CD4-positive, alpha-beta T cell treated with Interleukin-17A for 4 hours (primary cell): ENCODE results near the gene STX8.

Experiments used
- DNase-seq: peaks from one replicate; pipeline ENCODE4 v3.0.0-alpha.2; 2020; ENCODE audit warnings: mixed read lengths

Gene STX8

DNA sequence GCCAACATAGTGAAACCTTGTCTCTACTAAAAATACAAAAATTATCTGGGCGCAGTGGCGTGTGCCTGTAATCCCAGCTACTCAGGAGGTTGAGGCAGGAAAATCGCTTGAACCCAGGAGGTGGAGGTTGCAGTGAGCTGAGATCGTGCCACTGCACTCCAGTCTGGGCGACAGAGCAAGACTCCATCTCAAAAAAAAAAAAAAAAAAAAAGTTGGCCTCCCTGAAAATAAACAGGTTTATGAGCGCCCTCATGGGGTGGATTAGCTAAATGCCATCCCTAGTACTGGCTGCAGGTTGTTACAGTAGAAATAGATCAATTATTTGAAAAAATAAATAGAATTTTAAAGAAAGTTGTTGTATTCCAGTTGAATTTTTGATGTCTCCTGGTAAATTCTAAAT, 20.9 kb downstream of the STX8 start:
- peak; percentile 48 for DNase-seq

DNA sequence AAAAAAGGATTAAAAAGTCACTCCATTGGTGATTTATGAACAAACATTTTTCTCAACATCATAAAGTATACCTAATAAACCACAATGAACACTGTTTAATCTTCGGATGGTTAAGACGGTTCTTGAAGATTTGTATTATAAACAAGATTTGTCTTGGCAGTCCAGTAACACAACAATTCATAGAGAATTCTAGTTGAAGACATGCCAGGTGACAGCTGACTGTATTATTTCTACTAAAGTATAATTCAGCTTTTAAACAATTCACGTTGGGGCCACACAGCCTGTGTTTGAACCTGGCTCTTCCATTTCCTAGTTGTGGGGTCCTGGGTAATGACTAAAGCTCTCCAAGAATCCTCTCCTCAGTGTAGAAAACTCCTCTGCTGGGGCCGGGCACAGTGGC, 22.0 kb downstream of the STX8 start:
- DNase-seq = no peak

- no peak for DNase-seq
Measured at GRCh38 chr17:9553181-9553580, 22.4 kb downstream of the STX8 start.

DNA sequence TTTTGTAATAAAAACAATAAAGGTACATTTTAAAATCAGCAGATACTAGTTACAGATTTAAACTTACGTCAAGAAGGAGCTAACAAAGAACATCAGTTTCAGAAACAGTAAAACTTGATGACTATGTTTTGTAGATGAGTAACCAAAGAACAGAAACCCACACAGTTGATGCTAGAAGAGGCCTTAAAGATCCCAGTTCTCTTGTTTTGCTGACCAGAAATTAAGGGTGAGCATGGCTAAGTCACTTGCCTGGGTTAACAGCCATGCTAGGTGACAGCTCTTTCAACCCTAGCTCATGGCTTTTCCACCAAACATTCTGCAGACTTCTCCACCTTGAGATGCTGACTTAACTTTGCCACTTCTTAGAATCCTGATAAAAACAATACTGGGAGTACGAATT, 26.4 kb downstream of the STX8 start:
- DNase-seq = no peak

DNA sequence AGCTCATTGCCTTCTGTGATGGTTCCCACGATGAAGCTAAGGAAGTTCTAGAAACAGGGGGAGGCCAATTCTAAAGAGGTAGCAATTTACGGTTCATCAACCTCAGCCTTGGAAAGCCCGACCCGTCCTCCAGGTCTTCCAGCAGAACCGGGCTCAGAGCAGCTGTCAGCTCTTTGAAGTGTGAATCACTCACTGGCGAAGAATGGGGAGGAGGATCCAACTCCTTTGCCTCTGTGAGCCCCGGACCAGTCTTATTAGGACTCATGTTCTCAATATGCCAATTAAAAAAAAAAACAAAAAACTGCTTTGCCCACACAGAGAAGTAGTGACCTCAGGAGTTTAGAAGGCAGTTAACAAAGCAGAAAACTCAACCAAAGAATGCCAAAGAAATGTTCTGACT, 31.4 kb downstream of the STX8 start:
- DNase-seq = no peak

DNA sequence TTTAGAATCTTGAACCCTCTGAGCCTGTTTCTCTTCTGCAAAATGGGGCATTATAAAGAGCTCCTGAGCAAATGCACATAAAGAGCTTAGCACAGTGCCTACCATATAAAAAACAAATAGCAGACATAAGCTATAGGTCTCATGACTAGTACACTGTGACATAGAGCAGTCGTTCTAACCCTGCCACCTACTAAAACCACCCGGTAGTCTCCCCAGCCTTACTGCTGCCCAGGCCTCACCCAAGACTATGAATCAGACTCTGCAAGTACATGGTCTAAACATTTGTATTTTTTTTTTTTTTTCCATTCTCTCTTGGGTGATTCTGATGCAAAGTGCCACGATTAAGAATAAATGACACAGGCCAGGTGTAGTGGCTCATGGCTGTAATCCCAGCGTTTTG, 33.9 kb downstream of the STX8 start:
- no peak for DNase-seq

GRCh38 chr17:9538626-9539025, 37.0 kb downstream of the STX8 start:
- DNase-seq = no peak

GRCh38 chr17:9537177-9537776, 38.3 kb downstream of the STX8 start:
- no peak for DNase-seq

DNA sequence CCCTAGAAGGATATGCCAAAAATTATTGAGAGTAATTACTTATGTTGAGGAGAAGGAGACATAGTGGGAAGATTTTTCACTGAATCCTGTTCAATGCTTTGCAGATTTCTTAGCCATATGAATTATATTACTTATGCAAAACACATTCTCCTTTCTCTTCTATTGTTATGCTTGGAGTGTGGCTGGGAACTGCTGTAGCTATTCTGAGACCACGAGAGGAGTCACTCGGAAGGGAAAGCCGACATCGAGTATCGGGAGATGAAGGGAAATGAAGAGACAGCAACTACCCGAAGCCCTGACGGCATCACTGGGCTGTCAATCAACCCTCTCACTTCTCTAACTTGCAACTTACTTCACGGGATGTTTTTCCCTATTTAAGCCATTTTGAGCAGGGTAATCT, 39.6 kb downstream of the STX8 start:
- DNase-seq = no peak

DNA sequence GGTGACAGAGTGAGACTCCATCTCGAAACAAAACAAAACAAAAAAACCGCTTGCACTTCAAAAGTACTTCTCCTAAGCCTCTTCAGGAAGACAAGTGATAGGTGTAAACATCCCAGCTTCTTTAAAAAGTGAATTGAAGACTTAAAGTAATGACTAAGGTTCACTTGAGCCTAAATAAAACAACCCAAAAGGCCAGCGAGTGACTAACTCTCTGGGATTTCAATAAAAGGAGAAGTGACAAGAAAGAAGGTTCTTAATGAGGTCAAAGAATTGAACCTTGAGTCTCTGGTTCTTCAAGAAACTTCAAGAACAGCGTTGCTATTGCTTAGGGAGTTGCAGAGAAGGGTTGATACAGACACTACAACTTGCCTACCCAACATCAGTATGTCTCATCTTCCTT, 42.2 kb downstream of the STX8 start:
- no peak for DNase-seq

DNA sequence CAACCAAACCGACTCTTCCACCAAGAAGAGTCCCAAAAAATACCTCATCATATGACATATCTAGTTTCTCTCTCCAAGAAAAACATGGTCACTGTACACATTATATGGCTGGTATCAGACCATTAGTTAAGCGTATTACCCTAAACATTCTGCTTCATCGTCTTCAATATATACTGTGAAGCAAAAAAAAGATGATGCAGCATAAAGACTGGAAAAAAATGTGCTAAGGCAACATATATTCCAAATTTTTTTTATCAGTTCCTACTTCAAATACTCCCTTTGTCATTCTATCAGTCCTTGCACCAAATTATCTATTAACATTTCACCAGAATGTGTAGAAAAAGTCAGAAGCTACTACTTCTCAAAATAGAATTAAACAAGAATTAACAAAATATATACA, 42.9 kb downstream of the STX8 start:
- DNase-seq = no peak

DNA sequence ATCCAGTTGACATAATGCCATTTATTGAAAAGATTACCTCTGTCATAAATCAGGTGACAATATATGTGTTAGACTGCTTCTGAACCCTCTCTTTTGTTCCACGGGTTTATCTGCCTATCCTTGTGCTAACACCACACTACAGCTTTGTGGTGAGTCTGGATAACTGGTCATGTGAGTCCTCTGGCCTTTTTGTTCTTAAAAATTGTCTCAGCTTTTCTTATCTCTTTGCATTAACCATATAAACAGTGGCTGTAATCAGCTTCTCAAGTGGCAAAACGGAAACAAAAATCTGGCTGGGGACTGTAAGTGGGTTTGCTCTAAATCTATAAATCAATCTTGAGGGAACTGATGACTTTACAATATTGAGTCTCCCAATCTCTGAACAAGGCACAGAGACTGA, 44.6 kb downstream of the STX8 start:
- DNase-seq = no peak

- DNase-seq = no peak
Measured at GRCh38 chr17:9529033-9529700, 46.5 kb downstream of the STX8 start.

DNA sequence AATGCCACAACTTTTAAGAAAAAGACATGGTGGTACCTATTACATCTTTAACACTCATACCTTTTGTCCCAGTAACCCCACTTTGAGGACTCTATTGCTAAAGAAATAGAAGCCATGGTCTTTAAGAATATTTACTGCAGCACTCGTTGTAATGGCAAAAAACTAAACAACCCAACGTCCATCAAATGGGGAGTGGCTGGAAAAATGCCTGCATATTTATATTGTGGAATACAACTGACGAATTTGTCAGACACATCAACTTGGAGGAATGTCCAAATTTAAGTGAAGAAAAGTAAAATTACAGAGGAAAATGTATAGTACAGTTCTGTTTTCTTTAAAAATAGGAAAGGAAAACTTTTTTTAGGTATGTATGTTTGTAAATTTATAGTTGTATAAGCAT, 47.8 kb downstream of the STX8 start:
- no peak for DNase-seq

DNA sequence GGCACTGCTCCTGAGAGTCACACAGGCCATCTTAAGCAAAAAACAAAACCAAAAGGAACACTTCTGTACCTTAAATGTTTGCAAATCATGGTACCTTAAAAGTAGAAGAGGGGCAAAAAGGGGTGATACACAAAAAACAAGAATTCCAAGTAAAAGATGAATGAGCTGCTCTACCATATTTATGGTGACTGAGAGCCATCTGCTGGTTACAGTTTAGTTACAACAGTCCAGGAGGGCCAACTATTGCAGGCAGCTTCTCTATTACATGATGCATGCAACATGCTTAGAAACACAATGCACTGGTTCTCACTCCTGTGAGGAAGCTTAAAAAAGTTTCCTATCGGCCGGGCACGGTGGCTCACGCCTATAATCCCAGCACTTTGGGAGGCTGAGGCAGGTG, 53.5 kb downstream of the STX8 start:
- DNase-seq = no peak

GRCh38 chr17:9521062-9521461, 54.6 kb downstream of the STX8 start:
- DNase-seq = no peak

- no peak for DNase-seq
Measured at GRCh38 chr17:9520649-9521048, 55.0 kb downstream of the STX8 start.

DNA sequence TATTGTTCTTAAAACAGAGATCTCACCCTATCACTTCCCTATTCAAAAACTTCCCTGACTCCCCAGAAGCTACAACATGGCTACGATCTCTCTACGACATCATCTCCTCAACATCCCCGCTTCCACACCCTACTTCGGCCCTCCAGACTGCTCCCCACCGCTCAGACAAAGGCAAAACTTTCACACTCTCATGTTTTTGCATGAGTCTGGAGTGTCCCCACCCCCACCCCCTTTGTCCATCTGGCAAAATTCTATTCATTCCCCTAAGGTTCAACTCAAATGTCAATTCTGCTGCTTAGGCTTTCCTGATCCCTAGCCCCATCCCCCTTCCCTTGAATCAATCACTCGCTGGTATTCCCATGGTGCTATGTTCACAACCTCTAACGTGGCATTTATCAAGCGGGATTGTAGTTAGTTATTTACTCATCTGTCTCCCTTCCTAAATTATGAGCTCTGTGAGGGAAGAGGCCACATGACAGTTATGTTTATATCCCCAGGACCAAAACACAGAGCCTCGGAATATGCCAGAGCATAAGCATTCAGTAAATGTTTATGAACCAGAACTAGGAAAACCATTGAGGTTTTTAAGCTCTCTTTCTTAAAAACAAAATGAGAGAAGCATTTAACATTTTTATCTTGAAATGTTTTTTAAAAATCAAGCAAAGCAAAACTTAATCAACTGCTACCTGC, 55.9 kb downstream of the STX8 start:
- DNase-seq = no peak

DNA sequence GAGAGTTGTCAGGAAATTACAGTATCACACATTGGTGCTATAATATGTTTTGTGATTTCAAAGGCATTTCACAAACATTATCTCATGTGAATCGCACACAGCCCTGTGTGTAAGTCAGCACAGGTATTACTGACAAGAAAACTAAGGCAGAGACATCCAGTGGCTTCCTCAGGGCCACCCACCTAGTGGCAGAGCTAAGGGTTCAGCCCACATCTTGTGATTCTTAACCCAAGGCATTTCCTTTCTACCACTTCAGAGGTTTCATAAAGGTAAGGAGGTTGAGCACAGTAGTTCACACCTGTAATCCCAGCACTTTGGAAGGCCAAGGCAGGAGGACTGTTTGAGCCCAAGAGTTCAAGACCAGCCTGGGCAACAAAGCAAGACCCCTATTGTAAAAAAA, 58.2 kb downstream of the STX8 start:
- DNase-seq = peak; percentile 12

DNA sequence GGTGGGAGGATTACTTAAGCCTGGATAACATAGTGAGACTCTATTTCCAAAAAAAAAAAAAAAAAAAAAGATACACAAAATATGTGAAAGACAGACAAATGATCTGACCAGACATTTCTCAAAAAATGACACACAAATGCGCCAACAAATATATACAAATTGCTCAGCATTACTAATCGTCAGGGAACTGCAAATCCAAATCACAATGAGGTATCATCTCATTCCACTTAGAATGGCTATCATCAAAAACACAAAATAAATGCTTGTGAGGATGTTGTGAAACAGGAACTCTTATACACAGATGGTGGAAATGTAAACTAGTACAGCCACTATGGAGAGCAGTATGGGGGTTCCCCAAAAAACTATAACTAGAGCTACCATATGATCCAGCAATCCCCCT, 62.4 kb downstream of the STX8 start:
- no peak for DNase-seq

DNA sequence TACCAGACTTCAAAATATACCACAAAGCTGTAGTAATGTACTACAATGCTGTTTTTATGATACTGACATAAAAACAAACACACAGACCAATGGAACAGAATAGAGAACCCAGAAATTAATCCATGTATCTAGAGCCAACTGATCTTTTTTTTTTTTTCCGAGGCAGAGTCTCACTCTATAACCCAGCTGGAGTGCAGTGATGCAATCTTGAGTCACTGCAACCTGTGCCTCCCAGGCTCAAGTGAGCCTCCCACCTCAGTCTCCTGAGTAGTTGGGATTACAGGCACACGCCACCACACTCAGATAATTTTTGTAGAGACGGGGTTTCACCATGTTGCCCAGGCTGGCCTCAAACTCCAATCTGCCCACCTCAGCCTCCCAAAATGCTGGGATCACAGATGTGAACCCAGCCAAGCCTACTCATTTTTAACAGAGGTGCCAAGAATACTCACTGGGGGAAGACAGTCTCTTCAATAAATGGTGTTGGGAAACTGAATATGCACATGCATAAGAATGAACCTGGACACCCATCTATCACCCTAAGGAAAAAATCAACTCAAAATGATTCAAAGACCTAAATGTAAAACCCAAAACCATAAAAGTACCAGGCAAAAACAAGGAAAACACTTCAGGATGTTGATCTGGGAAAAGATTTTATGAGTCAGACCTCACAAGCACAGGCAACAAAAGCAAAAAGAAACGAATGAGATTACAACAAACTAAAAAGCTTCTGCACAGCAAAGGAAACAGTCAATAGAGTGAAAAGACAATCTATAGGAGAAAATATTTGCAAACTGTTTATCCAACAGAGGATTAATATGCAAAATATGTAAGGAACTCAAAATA, 63.1 kb downstream of the STX8 start:
- DNase-seq = no peak

DNA sequence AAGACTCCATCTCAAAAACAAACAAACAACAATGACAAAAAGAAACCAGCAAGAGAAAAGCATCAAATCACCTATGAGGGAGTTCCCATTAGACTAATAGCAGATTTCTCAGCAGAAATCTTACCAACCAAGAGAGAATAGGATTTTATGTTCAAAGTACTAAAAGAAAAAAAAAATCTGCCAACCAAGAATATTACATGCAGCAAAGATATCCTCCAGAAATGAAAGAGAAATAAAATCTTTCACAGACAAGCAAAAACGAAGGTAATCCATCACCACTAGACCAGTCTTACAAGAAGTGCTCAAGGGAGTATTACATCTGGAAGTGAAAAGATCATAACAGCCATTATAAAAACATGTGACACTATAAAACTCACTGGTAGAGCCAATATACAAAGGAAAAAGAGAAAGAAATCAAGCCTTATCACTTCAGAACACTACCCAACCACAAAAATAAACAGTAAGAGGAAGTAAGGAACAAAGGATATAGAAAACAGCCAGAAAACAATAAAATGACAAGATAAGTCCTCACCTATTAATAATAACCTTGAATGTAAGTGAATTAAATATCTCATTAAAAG, 66.3 kb downstream of the STX8 start:
- DNase-seq = no peak

DNA sequence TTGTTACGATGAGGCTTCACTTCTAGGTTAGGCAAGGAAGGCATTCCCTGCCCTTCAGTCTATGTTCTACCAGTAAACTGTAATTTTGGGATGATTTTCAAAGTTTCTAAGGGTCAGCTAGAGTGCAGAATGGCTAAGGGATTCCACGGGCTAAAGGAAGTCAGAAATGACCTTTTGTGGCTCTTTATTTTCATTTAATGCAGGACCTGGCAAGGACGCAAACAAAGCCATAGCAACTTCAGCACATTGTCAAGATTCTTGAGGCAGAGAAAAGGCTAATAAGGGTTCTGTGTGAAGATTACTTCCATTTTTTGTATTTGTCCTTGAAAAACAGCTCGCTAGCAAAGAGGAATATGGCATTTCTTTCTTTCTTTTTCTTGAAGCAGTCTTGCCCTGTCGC, 76.6 kb downstream of the STX8 start:
- no peak for DNase-seq
